HG02938 (cell line): ENCODE measurements around the gene G6PC1.
"Not testable (repeated sequence)": the region's sequence is repeated elsewhere in the genome, so short reads cannot be mapped to it uniquely, and the experiment has no call there.

Source experiments
- ATAC-seq: cut with Tn5 transposase; IDR thresholded peaks from one replicate; pipeline ENCODE4 v1.9.1; 2021; ENCODE audit warnings: mild to moderate bottlenecking, moderate library complexity; ENCODE audit not compliant: unreplicated experiment

The G6PC1 gene

GRCh38 chr17:42873315-42873714 is 27.3 kb upstream of the G6PC1 start:
- ATAC-seq: no peak

GRCh38 chr17:42873932-42874695 is 26.5 kb upstream of the G6PC1 start:
- not testable (repeated sequence) for ATAC-seq

DNA sequence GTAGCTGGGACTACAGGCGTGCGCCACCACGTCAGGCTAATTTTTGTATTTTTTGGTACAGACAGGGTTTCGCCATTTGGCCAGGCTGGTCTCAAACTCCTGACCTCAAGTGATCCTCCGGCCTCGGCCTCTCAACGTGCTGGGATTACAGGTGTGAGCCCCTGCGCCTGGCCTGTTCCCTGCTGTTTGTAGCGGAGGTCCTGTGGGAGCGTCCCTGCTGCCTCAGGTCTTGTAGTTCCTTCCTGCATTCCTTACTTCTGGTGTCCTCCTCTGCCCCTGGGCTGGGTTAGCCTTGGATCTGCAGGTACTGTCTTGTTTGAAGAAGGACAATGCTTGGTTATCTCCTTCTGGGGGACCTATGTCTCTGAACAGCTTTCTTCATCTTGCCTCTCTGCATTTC is 23.6 kb upstream of the G6PC1 start:
- no peak for ATAC-seq

GRCh38 chr17:42878123-42878880 is 22.3 kb upstream of the G6PC1 start:
- ATAC-seq: no peak

DNA sequence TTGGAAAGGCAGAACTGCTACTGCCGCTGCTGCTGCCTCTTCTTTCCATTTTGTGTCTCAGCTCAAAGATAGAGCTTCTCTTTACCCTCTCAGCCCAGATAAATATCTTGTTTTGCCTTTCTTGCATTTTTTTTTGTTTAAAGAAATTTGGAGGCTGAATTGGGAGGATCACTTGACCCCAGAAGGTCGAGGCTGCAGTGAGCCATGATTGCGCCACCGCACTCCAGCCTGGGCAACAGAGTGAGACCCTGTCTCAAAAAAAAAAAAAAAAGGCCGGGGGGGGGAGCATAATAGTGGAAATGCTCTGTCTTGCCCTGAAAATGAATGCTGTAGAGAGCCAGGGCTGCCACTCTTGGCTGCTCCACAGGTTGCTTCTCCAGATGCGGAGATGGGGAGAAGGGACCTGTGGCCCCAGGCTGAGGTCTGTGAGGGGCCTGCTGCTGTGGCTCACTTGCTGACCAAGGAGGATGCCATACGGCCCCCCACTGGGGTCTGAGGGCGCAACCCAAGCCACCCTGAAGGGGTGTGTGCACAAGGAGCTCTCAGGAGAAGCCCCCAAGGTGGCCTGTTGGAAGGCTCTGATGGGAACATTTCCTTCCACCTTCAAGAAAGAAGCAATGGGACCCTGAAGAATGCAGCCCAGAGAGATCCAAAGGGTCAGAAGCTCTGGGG is 21.5 kb upstream of the G6PC1 start:
- no peak for ATAC-seq

GRCh38 chr17:42879596-42879985 is 21.0 kb upstream of the G6PC1 start:
- no peak for ATAC-seq

GRCh38 chr17:42880776-42881310 is 19.8 kb upstream of the G6PC1 start:
- no peak for ATAC-seq

- ATAC-seq: not testable (repeated sequence)
Measured at GRCh38 chr17:42881706-42882105, 18.9 kb upstream of the G6PC1 start.

- no peak for ATAC-seq
Measured at GRCh38 chr17:42882166-42882565, 18.4 kb upstream of the G6PC1 start.

- no peak for ATAC-seq
Measured at GRCh38 chr17:42883802-42884558, 16.6 kb upstream of the G6PC1 start.

- not testable (repeated sequence) for ATAC-seq
Measured at GRCh38 chr17:42885806-42886205, 14.8 kb upstream of the G6PC1 start.

- no peak for ATAC-seq
Measured at GRCh38 chr17:42886283-42887176, 14.1 kb upstream of the G6PC1 start.

DNA sequence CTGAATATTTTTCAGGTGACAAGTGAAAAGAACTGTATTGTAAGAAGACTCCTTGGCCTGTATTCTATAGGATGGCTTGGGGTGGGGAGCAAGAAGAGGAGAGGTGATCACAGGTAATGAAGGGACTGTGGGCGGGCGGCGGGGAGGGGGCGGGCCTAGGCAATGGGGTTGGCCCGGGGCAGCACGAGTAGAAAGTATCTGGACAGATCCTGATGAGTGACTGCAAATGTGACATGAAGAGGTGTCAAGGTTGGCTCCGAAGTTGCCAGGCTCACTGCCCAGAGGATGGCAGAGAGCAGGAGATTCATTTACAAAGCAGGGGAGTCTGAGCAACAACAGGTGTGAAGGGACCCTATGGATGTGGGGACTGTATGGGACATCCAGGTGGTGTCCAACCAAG is 10.8 kb upstream of the G6PC1 start:
- ATAC-seq: no peak

DNA sequence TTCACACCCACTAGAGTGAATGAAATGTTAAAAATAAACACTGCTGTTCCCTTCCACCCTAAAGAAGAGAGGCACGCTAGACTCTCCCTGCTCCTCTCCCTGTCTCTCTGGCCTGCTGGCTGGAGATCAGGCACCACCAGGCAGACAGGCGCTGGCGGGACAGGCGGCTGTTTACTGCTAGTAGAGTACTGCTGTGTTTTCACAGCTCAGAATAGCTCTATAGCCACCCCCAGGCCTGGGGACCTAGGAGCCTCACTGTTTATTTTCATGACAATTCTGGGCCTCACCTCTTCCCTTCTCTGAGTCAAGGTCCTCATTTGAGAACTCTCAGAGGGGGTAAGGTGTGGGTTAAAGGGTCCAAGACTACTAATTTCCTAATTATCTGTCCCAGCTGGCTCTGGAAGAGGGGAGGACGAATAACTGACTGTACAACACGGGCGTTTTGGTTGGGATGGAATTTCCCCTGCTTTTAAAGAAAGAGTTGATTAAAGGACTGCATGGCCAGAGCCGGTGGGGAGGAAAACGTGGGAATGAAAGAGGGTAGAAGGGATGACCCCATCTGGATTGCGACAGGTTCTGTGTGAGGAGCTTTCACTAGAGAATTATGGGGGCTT is 9.0 kb upstream of the G6PC1 start:
- ATAC-seq: no peak

DNA sequence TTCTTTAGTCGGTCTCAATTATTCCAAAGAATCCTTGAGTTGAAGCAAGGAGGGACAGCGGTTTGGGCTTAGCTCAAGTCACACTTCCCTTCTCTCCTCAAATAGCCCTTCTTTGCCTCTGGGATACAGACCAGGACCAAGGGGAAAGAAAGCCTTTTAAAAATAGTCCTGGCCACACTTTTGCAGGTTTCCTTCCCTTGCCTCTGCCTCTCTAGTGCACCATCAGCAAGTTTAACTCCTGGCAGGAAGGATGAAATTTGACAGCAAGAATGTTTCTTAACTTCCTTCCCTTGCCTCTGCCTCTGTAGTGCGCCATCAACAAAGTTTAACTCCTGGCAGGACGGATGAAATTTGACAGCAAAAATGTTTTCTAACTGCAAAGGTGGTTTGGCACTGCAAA is 7.2 kb upstream of the G6PC1 start:
- no peak for ATAC-seq

DNA sequence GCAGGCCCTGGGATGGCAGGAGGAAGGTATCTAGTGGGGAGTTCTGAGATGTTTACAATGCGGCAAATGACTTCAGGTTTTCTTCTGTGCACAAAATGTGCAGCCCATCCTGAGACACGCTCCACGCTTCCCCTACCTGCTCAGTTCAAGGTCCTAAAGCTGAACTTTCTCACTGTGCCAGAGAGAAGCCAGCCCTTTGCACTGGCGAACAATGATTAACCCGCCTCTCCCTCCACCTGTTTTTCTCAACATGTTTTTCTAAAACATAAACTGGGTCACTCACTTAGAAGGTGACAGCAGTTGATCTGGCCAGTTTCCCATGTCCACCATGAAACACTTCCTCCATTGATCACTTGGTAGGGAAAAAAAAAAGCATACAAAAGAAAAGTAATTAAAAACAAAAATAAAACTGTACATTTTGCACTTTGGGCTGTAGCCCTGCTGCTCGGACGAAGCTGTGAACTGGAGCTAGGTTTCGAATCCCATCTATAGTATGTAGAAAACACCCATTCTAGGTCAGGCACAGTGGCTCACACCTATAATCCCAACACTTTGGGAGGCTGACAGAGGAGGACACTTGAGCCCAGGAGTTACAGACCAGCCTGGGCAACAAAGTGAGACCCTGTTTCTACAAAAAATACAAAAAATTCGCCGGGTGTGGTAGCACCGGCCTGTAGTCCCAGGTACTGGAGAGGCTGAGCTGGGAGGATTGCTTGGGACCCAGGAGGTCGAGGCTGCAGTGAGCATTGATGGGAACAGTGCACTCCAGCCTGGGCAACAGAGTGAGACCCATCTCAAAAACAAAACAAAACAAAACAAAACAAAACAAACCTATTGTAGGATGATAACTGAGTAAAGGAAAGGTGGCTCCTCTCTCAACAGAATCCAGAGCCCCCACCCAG is 6.1 kb upstream of the G6PC1 start:
- no peak for ATAC-seq

- ATAC-seq: no peak
Measured at GRCh38 chr17:42895185-42895555, 5.4 kb upstream of the G6PC1 start.

GRCh38 chr17:42898147-42898811 is 2.3 kb upstream of the G6PC1 start:
- ATAC-seq: no peak
